ENCODE measurements around the gene STK33. TPM values are rescaled to one million over a fixed set of nuclear protein-coding genes. Genes with fewer than 3 reads are reported as not detected.

The STK33 gene
- total and polyA plus RNA-seq, 2 donors (not counting 3 experiments of a cell fraction or from before 2014, with no cell fraction given): 0.63 to 3.4 TPM

GRCh38 chr11:8586805-8587204 is 7.2 kb downstream of the STK33 start:
- Histone ChIP-seq H3K4me3 (replicated peaks in 1 of 3; ENCODE audit: insufficient read depth in 1 of 3, low read depth in 1 of 3, low read length in 3 of 3) (no peak overlapping the region), H3K9ac (replicated peaks; ENCODE audit: extremely low read depth, insufficient read depth, low read length) (no peak overlapping the region), H3K4me2 (ENCODE audit: insufficient read depth, low read length) (no peak overlapping the region), H3K79me2 (ENCODE audit: control insufficient read depth, insufficient read depth, low read length) (no peaks in the 10 kb centered on the region), H3K9me1 (replicated peaks; ENCODE audit: control insufficient read depth, extremely low read depth, insufficient read depth, low read length) (no peaks in the 10 kb centered on the region), H3K27me3 (ENCODE audit: control insufficient read depth in 2 of 2, insufficient read depth in 2 of 2, low read length in 2 of 2) (peaks cover 2 to 8% of the 10 kb centered on the region in 2 experiments), H3K9me3 (replicated peaks; ENCODE audit: control insufficient read depth, insufficient read depth, low read length) (no peaks in the 10 kb centered on the region), H3K4me1 (ENCODE audit: control insufficient read depth, extremely low read depth, insufficient read depth, low read length) (no peaks in the 10 kb centered on the region), H2AFZ (ENCODE audit: low read depth, low read length) (no peak overlapping the region), H3K27ac (ENCODE audit: insufficient read depth, low read depth, low read length) (no peak overlapping the region), H3K36me3 (ENCODE audit: control insufficient read depth in 2 of 2, extremely low read depth in 1 of 2, insufficient read depth in 2 of 2, low read length in 2 of 2) (no peaks in the 10 kb centered on the region), H4K20me1 (replicated peaks; ENCODE audit: control insufficient read depth, extremely low read depth, insufficient read depth, low read length) (no peaks in the 10 kb centered on the region)
- no TSS peak for BruUV-seq (replicated peaks)
- TF ChIP-seq CTCF (IDR thresholded peaks at IDR 0.05; ENCODE audit: extremely low read depth in 1 of 2, insufficient read depth in 1 of 2, low read depth in 1 of 2, low read length in 2 of 2): no peak
- no peak for TF ChIP-seq FOS (IDR thresholded peaks at IDR 0.05; ENCODE audit: borderline replicate concordance, insufficient read depth, low read length)
- no peak for TF ChIP-seq EZH2 (IDR thresholded peaks at IDR 0.05; ENCODE audit: borderline replicate concordance, low read depth, low read length, severe bottlenecking)
- TF ChIP-seq MYC (IDR thresholded peaks at IDR 0.05; ENCODE audit: low read depth, low read length): no peak
- no peak for TF ChIP-seq POLR2A (IDR thresholded peaks at IDR 0.05; ENCODE audit: low read depth, low read length)
- TF ChIP-seq MAX (IDR thresholded peaks at IDR 0.05; ENCODE audit: insufficient read depth, insufficient read length): no peak
- TF ChIP-seq POLR2AphosphoS5 (IDR thresholded peaks at IDR 0.05; ENCODE audit: insufficient read depth, low read depth, low read length): no peak
- TF ChIP-seq JUN (IDR thresholded peaks at IDR 0.05; ENCODE audit: borderline replicate concordance, insufficient read depth, insufficient read length, low read depth): no peak
- no peak for TF ChIP-seq GATA2 (IDR thresholded peaks at IDR 0.05; ENCODE audit: insufficient read depth, insufficient read length, low read depth, low read length)
- no peak for DNase-seq (ENCODE audit: low read depth, low spot score)
- CTCF ChIA-PET: interaction anchor here (0.7 kb wide), 1 partner anchor 12 kb away, joined by 3 read pairs; no protein-coding TSS in a partner anchor
- FAIRE-seq: no peak
- POLR2A ChIA-PET: no interaction called here
- intact Hi-C loops (cut with micrococcal nuclease): no loop called here
- dilution Hi-C loops (cut with MboI; ENCODE audit: extremely low pct_ligation_motif_present, low sequenced_read_pairs): no loop called here
